ENCODE data around the gene TAF3. TPM values are rescaled to one million over a fixed set of nuclear protein-coding genes. Genes with fewer than 3 reads are reported as not detected.
A peak's percentile ranks its signal among the peaks of the same experiment; 100 is the strongest.

Gene TAF3
- total RNA-seq, 2 donors from 2014 or later: 9.7 to 14.0 TPM

- no peaks in the 10 kb centered on the region for H3K9me3 Mint-ChIP-seq
- peaks cover 8% of the 10 kb centered on the region for H3K36me3 Mint-ChIP-seq (ENCODE audit: low read depth)
- no peaks in the 10 kb centered on the region for H3K27me3 Mint-ChIP-seq
- no peak overlapping the region for H3K27ac Mint-ChIP-seq
- ATAC-seq (replicated peaks): no peak
- H3K4me3 Mint-ChIP-seq: no peak overlapping the region
- peaks cover 8% of the 10 kb centered on the region for H3K4me1 Mint-ChIP-seq
These were observed 151.3 kb downstream of the TAF3 start for GRCh38 chr10:7969623-7970022.

DNA sequence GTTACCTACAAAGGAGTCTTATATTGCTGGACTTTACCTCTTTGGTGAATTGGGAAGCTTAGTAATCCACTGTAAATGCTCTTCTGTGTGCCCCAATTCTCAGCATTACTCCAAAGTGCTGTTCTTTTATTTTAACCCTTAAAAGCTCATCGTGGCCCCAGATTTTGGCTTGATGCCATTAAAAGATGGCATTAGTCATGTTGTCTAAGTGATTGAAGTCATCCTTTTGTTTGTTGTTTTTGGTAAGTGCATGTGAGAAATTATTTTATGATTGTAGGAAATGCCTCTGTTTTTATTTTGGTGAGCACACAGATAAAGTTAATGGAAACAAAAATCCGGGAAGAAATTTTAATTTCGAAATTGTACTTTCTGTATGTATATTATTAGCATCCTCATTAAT is 153.6 kb downstream of the TAF3 start:
- peaks cover 13% of the 10 kb centered on the region for H3K36me3 Mint-ChIP-seq (ENCODE audit: low read depth)
- no peak overlapping the region for H3K4me3 Mint-ChIP-seq
- H3K27me3 Mint-ChIP-seq: no peaks in the 10 kb centered on the region
- peaks cover 9% of the 10 kb centered on the region for H3K4me1 Mint-ChIP-seq
- ATAC-seq (replicated peaks): no peak
- H3K27ac Mint-ChIP-seq: no peak overlapping the region
- no peaks in the 10 kb centered on the region for H3K9me3 Mint-ChIP-seq

DNA sequence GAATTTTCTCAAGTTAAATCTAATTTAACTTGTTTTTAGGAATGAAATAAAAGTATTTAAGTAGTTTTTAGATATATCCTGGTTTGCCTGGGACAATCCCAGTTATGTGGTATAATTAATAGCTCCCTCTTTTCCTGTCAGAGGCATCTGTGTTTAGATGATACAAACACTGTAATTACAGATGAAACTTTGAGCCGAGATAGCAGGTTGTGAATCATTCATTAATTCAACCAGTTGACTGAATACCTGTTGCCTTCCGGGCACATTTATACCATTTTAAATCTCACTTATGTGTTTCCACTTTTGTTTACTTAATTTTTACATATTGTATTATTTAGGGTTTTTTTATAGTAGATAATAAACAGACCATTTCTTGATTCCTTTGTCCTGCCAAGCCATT is 154.1 kb downstream of the TAF3 start:
- no peak for ATAC-seq (replicated peaks)

GRCh38 chr10:7980196-7980595 is 161.9 kb downstream of the TAF3 start:
- Mint-ChIP-seq H3K9me3 (no peaks in the 10 kb centered on the region), H3K4me3 (no peak overlapping the region), H3K27ac (no peak overlapping the region), H3K27me3 (no peaks in the 10 kb centered on the region), H3K4me1 (no peaks in the 10 kb centered on the region), H3K36me3 (ENCODE audit: low read depth) (peaks cover 55% of the 10 kb centered on the region)
- ATAC-seq (replicated peaks): no peak

More for the DNA sequence above, 154.1 kb downstream of the TAF3 start:
- Mint-ChIP-seq H3K27ac (no peak overlapping the region), H3K27me3 (no peaks in the 10 kb centered on the region), H3K9me3 (no peaks in the 10 kb centered on the region), H3K36me3 (ENCODE audit: low read depth) (peaks cover 17% of the 10 kb centered on the region), H3K4me3 (no peak overlapping the region), H3K4me1 (peaks cover 9% of the 10 kb centered on the region)

DNA sequence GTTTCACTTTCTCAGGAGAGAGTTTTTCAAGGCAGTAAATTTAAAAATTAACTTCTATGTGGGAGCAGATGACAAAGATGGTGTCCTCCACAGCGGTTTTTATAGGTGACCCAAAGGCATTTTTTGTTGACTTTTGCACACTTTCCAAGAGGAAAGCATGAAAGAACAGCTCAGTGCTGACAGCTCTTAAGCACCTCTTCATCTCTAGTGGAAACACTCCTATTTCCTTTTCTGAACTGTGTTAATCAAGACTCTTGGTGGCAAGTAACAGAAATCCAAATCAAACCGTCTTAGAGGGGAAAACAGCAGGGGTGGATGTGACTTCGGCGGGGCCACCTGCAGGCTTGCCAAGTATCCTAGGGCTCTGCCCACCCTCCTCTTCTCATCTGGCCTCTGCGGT is 164.4 kb downstream of the TAF3 start:
- H3K27me3 Mint-ChIP-seq: no peaks in the 10 kb centered on the region
- H3K27ac Mint-ChIP-seq: no peak overlapping the region
- H3K4me1 Mint-ChIP-seq: no peaks in the 10 kb centered on the region
- H3K36me3 Mint-ChIP-seq (ENCODE audit: low read depth): peaks cover 53% of the 10 kb centered on the region
- ATAC-seq (replicated peaks): no peak
- H3K4me3 Mint-ChIP-seq: no peak overlapping the region
- H3K9me3 Mint-ChIP-seq: no peaks in the 10 kb centered on the region

DNA sequence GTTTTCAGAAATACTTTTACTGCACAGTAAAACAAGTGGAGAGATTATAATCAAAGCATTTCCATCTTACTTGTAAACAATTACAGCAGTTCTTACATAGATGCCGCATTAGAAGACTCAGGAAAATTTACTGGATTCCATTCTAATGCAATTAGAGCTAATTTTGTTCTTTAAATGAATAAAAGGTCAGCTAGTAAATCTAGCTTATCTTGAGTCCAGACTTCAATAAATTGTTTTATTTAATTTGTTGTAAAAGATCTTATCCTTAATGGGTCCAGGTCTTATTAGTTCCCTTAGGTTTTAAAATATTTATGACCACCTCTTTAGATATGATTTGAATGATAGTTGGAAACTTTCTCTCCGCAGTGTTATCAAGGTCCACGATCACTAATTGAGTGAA is 166.0 kb downstream of the TAF3 start:
- Mint-ChIP-seq H3K9me3 (no peaks in the 10 kb centered on the region), H3K27me3 (no peaks in the 10 kb centered on the region), H3K27ac (no peak overlapping the region), H3K4me3 (no peak overlapping the region), H3K4me1 (no peaks in the 10 kb centered on the region), H3K36me3 (ENCODE audit: low read depth) (peaks cover 44% of the 10 kb centered on the region)
- no peak for ATAC-seq (replicated peaks)

DNA sequence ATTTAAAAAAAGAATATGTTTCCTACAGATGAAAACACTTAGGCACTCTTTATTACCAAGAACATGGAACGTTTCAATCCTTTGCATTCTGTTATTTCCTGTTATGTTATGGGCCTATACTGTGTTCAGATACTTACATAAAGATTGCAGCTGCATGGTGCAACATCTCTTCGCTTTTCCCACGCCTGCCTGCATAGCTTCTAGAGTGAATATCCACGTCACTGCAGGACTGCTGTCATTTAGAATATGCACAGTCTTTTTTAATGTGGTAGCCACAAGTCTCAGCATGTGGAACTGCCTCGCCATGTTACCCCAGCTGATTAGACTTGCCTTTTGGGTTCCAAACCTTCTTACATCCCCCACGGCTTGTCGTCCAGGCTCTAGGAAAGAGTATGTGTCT is 166.6 kb downstream of the TAF3 start:
- Mint-ChIP-seq H3K36me3 (ENCODE audit: low read depth) (peaks cover 38% of the 10 kb centered on the region), H3K4me3 (no peak overlapping the region), H3K27ac (peak overlapping the region; percentile 37), H3K4me1 (no peaks in the 10 kb centered on the region), H3K27me3 (no peaks in the 10 kb centered on the region), H3K9me3 (no peaks in the 10 kb centered on the region)
- ATAC-seq (replicated peaks): no peak

DNA sequence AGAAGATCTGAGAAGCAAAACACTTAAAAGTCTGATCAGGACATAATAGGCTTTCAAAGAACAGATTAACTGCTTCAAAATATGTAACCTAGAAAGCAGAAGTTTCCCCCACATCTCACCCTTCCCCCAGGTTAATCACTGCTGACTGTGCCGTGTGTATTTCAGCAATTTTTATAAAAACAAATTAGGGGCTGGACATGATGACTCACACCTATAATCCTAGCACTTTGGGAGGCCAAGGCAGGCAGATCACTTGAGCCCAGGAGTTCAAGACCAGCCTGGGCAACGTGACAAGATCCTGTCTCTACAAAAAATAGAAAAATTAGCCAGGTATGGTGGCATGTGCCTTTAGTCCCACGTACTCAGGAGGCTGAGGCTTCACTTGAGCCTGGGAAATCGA is 168.5 kb downstream of the TAF3 start:
- peaks cover 35% of the 10 kb centered on the region for H3K36me3 Mint-ChIP-seq (ENCODE audit: low read depth)

GRCh38 chr10:7988989-7989388 is 170.7 kb downstream of the TAF3 start:
- Mint-ChIP-seq H3K4me3 (no peak overlapping the region), H3K36me3 (ENCODE audit: low read depth) (peaks cover 28% of the 10 kb centered on the region), H3K4me1 (no peaks in the 10 kb centered on the region), H3K9me3 (no peaks in the 10 kb centered on the region), H3K27me3 (no peaks in the 10 kb centered on the region), H3K27ac (no peak overlapping the region)
- ATAC-seq (replicated peaks): no peak

More for the DNA sequence above, 168.5 kb downstream of the TAF3 start:
- Mint-ChIP-seq H3K4me3 (no peak overlapping the region), H3K27ac (no peak overlapping the region), H3K9me3 (no peaks in the 10 kb centered on the region), H3K4me1 (no peaks in the 10 kb centered on the region), H3K27me3 (no peaks in the 10 kb centered on the region)
- ATAC-seq (replicated peaks): no peak

- H3K9me3 Mint-ChIP-seq: peaks cover 11% of the 10 kb centered on the region
- ATAC-seq (replicated peaks): no peak
- H3K4me3 Mint-ChIP-seq: no peak overlapping the region
- H3K4me1 Mint-ChIP-seq: no peaks in the 10 kb centered on the region
- H3K36me3 Mint-ChIP-seq (ENCODE audit: low read depth): peaks cover 35% of the 10 kb centered on the region
- no peak overlapping the region for H3K27ac Mint-ChIP-seq
- H3K27me3 Mint-ChIP-seq: no peaks in the 10 kb centered on the region
These were observed 180.5 kb downstream of the TAF3 start for GRCh38 chr10:7998831-7999230.

DNA sequence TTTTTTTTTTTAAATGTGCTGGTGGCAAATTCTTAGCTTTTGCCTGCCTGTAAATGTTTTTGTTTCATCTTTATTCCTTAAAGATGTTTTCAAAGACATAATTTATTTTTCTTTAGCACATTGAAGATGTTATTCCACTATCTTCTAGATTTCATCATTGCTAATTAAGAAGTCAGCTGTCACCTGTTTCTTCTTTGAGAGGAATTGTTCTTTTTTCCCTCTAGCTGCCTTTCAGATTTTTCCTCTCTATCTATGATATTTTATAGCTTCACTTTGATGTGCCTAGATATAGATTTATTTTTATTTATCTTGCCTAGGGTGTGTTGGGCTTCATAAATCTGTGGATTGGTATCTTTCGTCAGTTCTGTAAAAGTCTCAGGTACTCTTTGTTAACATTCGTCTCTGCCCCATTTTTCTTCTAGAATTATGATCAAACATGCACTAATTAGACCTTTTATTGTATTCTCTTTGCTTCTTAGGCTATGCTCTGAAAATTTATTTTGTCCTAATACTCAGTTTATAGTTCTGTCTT is 186.2 kb downstream of the TAF3 start:
- Mint-ChIP-seq H3K4me1 (no peaks in the 10 kb centered on the region), H3K9me3 (peaks cover 18% of the 10 kb centered on the region), H3K27ac (no peak overlapping the region), H3K4me3 (no peak overlapping the region), H3K27me3 (no peaks in the 10 kb centered on the region), H3K36me3 (ENCODE audit: low read depth) (peaks cover 52% of the 10 kb centered on the region)
- no peak for ATAC-seq (replicated peaks)

DNA sequence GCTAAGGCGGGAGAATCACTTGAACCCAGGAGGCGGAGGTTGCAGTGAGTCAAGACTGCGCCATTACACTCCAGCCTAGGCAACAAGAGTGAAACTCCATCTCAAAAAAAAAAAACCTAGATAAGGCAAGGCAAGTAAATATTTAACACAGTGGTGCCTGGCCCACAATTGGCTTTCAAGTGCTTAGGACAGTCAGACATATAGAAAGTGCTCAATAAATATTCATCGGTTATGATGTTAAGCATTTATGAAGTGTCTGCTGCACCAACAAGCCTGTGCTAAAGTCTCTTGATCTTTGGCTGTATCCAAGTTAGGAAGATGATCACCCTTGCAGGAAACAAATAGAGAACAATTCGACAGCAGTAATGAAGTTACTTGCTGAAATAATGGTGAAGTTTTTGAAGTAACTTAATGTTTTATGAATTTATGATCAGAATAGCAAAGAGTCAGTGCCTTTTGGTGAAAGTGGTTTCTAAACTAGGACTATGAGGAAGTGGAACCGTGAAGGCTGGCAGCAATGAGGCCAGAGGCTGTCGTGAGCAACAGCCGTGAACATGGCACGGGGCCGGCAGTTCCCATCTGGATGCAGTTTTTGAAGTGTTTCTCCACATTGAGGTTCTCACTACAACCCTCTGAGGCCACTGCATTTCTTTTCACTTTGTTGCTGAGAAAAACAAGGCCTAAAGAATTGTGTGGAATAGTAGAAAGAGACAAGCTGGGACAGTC is 188.1 kb downstream of the TAF3 start:
- Mint-ChIP-seq H3K27me3 (no peaks in the 10 kb centered on the region), H3K4me1 (no peaks in the 10 kb centered on the region), H3K9me3 (peaks cover 13% of the 10 kb centered on the region), H3K27ac (no peak overlapping the region), H3K36me3 (ENCODE audit: low read depth) (peaks cover 65% of the 10 kb centered on the region), H3K4me3 (no peak overlapping the region)
- ATAC-seq (replicated peaks): no peak

DNA sequence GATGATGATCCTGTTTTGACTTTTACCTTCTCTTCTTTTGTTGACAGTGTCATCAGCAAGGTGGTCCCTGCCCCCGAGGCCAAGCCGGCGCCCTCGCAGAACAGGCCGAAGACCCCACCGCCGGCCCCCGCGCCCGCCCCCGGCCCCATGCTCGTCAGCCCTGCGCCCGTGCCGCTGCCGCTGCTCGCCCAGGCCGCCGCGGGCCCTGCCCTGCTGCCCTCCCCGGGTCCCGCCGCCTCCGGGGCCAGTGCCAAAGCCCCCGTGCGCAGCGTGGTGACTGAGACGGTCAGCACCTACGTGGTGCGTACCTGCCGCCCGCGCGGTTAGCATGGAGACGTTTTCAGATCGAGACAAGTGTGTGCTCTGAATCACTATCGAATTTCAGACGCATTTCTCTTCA is 190.7 kb downstream of the TAF3 start:
- no peaks in the 10 kb centered on the region for H3K27me3 Mint-ChIP-seq
- no peaks in the 10 kb centered on the region for H3K4me1 Mint-ChIP-seq
- no peak overlapping the region for H3K4me3 Mint-ChIP-seq
- ATAC-seq (replicated peaks): no peak
- H3K9me3 Mint-ChIP-seq: peaks cover 6% of the 10 kb centered on the region
- no peak overlapping the region for H3K27ac Mint-ChIP-seq
- peaks cover 67% of the 10 kb centered on the region for H3K36me3 Mint-ChIP-seq (ENCODE audit: low read depth)

GRCh38 chr10:8013006-8013405 is 194.7 kb downstream of the TAF3 start:
- H3K4me3 Mint-ChIP-seq: no peak overlapping the region
- ATAC-seq (replicated peaks): no peak
- no peaks in the 10 kb centered on the region for H3K27me3 Mint-ChIP-seq
- no peaks in the 10 kb centered on the region for H3K9me3 Mint-ChIP-seq
- peaks cover 74% of the 10 kb centered on the region for H3K36me3 Mint-ChIP-seq (ENCODE audit: low read depth)
- no peaks in the 10 kb centered on the region for H3K4me1 Mint-ChIP-seq
- H3K27ac Mint-ChIP-seq: no peak overlapping the region

- Mint-ChIP-seq H3K9me3 (no peaks in the 10 kb centered on the region), H3K4me3 (no peak overlapping the region), H3K27me3 (no peaks in the 10 kb centered on the region), H3K27ac (no peak overlapping the region), H3K36me3 (ENCODE audit: low read depth) (peaks cover 67% of the 10 kb centered on the region), H3K4me1 (no peaks in the 10 kb centered on the region)
- no peak for ATAC-seq (replicated peaks)
These were observed 195.3 kb downstream of the TAF3 start for GRCh38 chr10:8013619-8014018.
